Inflammatory macrophage (primary cell): Measurements from ENCODE around the gene STMND1.
"Not testable (repeated sequence)": the region's sequence is repeated elsewhere in the genome, so short reads cannot be mapped to it uniquely, and the experiment has no call there.

Source experiments
- DNase-seq, 2 donors: peaks; one replicate each; pipeline ENCODE4 v3.0.0-alpha.2; 2020 to 2022
- total RNA-seq, 18 experiments: gene quantifications; one replicate each; lab custom pipeline; 2026; ENCODE audit warnings: mixed read lengths in 6 of 18, inconsistent platforms in 2 of 18; lab: John Stamatoyannopoulos, UW

STMND1 gene
- total RNA-seq, result 0 to 0.12 (median 0) reads per million in 18 experiments

- DNase-seq, result no peak
Measured at GRCh38 chr6:17101422-17102257, at the start of gene STMND1. STMND1 (plus strand) TSS chr6:17102050; CDS start chr6:17102258, 208 bp downstream.

- DNase-seq, result no peak
Measured at GRCh38 chr6:17054647-17055046, 47.2 kb upstream of the STMND1 start.

GRCh38 chr6:17057322-17057721, 44.5 kb upstream of the STMND1 start:
- no peak for DNase-seq

- DNase-seq, result no peak
Measured at GRCh38 chr6:17058550-17058949, 43.3 kb upstream of the STMND1 start.

GRCh38 chr6:17059022-17059421, 42.8 kb upstream of the STMND1 start:
- DNase-seq, result no peak

- no peak for DNase-seq
Measured at GRCh38 chr6:17059850-17060249, 42.0 kb upstream of the STMND1 start.

- DNase-seq, result no peak
Measured at GRCh38 chr6:17061097-17061496, 40.8 kb upstream of the STMND1 start.

GRCh38 chr6:17062871-17063440, 38.9 kb upstream of the STMND1 start:
- DNase-seq, result peak; percentile 36 to 50

GRCh38 chr6:17064975-17065374, 36.9 kb upstream of the STMND1 start:
- no peak for DNase-seq

- DNase-seq, result no peak
Measured at GRCh38 chr6:17066610-17067009, 35.2 kb upstream of the STMND1 start.

GRCh38 chr6:17068972-17069371, 32.9 kb upstream of the STMND1 start:
- not testable (repeated sequence) for DNase-seq

- not testable (repeated sequence) for DNase-seq
Measured at GRCh38 chr6:17070400-17070799, 31.4 kb upstream of the STMND1 start.

- not testable (repeated sequence) for DNase-seq
Measured at GRCh38 chr6:17073596-17073995, 28.3 kb upstream of the STMND1 start.

- no peak for DNase-seq
Measured at GRCh38 chr6:17081273-17081672, 20.6 kb upstream of the STMND1 start.

- no peak for DNase-seq
Measured at GRCh38 chr6:17081860-17082508, 19.9 kb upstream of the STMND1 start.

- no peak for DNase-seq
Measured at GRCh38 chr6:17083397-17083796, 18.5 kb upstream of the STMND1 start.

- DNase-seq, result peak; percentile 54 to 57
Measured at GRCh38 chr6:17086469-17086868, 15.4 kb upstream of the STMND1 start.

GRCh38 chr6:17088091-17088611, 13.7 kb upstream of the STMND1 start:
- no peak for DNase-seq

GRCh38 chr6:17091122-17091521, 10.7 kb upstream of the STMND1 start:
- DNase-seq, result no peak

GRCh38 chr6:17093686-17094085, 8.2 kb upstream of the STMND1 start:
- no peak for DNase-seq

GRCh38 chr6:17096096-17096495, 5.8 kb upstream of the STMND1 start:
- no peak for DNase-seq

GRCh38 chr6:17096652-17097051, 5.2 kb upstream of the STMND1 start:
- no peak for DNase-seq

- DNase-seq, result no peak
Measured at GRCh38 chr6:17097982-17098381, 3.9 kb upstream of the STMND1 start.
